HS-27A (cell line): ENCODE measurements around the gene CALCOCO2.
A peak's percentile ranks its signal among the peaks of the same experiment; 100 is the strongest.

Source experiments
- DNase-seq: peaks from one replicate; pipeline ENCODE4 v3.0.0-alpha.2; 2012; ENCODE audit warnings: low read depth, missing footprints

CALCOCO2 gene

DNA sequence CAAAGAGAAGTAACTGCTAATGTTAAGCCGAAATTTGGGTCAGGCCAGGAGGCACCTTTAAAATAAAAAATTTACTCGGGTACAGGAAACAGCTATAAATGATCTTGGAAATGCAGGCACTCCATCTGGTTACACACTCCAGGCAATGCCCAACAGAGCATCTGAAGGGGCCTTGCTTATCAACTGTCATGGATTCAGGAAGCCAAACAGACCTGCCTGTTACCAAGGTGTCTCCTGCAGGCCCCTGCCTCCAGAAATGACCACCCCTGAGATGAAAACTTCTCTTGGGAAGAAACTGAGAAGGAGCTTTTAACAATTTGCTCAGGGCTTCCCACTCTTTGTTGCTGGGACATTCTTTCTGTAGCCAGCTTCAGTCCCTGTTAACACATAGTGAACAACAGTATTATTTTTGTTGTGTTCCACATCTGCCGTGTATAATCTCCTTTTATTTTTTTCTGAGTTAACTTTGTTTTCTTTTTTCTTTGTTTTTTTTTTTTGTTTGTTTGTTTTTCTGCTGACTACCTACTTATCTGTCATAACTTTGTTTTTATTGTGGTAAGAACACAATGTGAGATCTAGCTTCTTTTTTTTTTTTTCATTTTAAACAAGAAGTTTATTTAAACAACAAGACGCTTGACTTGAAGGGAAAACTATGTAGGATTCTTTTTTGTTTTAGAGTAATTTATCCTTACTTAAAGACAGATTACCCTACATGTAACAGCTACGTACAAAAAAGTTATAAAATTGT is 43.0 kb downstream of the CALCOCO2 start:
- DNase-seq, result no peak

DNA sequence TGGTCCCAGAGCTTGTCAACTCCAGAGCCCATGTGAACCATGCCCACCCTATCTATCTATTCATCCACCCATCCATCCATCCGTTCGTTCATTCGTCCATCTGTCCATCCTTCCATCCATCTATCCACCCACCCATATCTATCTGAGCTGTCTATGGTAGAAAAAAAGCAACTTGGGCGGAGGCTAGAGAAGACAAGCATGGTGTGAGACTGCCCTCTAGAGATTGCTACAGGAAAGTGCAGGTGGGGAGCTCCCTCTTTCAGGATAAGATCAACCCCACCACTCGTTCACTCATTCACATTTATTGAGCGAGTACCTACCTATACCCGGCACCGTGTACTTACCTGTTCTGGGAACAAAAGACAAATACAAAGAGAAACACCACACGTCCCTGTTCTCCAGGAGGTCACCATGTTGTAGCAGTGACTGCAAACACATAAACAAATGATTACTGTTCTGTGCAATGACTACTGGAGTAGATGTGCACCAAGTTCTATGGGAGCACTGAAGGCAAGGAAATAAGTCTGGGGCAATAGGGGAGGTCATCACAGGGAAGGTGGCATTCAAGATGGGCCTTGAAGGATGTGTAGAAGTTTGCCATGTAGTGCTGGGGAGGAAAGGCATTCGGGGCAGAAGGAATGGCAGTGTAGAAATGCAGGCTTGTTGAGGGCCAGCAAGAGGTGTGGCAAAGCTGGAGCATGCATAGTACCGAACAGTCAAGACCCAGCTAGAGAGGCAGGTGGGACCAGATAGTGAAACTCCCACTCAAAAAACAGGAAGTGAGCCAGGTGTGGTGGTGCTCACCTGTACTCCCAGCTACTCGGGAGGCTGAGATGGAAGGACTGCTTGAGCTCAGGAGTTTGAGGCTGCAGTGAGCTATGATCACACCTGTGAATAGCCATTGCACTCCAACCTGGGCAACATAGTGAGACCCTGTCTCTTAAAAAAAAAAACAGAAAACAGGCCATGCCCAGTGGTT is 48.4 kb downstream of the CALCOCO2 start:
- DNase-seq, result peak; percentile 50

DNA sequence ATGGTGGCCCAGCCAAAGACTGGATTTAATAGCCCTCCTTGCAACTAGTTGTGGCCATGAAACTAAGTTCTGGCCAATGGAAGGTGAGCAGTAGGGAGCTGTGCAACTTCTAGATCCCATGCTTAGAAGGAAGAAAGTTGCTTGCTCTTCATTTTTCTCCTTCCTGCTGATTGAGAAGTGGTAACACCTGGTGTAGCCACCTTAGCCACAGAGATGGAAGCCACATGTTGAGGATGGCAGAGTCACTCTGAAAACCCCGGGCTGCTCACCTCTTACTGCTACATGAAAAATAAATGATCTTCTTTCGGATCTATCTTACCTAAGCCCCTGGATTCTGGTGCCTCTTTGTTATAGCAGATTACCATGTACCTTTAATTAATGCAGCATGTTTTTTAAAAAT is 51.4 kb downstream of the CALCOCO2 start:
- no peak for DNase-seq

DNA sequence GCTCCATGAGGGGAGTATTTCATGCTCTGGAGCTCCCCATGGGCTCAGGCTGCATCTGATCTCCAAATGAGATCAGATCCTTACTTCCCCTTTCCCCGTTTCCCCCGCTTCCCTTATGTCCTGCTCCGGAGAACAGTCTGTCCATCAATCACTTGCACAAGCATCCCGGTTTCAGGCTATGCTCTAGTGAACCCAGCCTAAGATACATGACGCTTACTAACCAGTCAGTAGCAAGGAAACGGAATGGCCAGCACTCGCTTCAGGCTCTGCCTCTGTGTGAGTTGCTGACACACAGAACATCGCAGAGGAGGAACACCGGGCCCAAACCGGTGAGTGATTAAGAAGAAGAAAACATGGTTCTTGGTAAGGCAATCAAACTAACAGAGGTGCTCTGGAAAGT is 52.3 kb downstream of the CALCOCO2 start:
- DNase-seq, result no peak

DNA sequence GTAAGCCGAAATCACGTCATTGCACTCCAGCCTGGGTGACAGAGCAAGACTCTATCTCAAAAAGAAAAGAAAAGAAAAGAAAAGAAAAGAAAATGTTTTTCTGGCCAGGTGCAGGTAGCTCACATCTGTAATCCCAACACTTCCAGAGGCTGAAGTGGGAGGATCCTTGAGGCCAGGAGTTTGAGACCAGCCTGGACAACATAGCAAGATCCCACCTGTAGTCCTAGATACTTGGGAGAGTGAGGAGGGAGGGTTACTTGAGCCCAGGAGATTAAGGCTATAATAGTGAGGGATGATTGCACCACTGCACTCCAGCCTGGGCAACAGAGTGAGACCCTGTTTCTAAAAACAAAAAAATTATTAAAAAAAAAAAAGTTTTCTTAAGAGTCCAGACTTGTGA is 59.3 kb downstream of the CALCOCO2 start:
- DNase-seq, result no peak

DNA sequence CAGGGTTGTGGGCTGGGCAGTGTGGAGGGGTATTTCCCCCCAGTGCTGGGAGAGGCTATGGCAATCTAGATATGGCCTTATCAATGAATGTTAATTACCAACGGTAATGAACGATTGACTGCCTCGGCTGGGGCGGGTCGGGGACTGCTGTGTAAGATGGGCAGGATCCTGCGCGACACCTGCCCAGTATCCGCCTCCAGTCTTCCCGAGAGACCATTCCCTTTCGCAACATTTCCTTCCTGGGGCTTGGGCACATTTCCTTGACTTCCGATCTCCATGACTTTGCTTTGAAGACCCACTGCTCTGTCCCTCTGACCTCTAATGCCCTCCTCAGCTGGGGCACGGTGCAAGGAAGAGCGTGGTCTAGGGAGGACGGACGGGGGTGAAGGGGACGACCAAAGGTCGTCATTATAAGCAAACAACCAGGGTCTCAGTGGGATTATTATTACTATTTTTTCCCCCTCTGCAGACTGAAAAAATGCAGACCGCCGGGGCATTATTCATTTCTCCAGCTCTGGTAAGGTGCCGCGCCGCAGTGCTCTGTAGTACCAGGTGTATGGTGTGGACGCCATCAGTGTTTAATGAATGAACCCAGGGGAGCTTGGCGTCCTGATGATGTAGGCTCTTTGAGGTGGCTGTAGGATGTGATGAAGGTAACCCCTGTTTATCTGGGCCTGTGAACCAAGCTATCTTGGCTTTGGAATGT is 62.3 kb downstream of the CALCOCO2 start:
- no peak for DNase-seq

DNA sequence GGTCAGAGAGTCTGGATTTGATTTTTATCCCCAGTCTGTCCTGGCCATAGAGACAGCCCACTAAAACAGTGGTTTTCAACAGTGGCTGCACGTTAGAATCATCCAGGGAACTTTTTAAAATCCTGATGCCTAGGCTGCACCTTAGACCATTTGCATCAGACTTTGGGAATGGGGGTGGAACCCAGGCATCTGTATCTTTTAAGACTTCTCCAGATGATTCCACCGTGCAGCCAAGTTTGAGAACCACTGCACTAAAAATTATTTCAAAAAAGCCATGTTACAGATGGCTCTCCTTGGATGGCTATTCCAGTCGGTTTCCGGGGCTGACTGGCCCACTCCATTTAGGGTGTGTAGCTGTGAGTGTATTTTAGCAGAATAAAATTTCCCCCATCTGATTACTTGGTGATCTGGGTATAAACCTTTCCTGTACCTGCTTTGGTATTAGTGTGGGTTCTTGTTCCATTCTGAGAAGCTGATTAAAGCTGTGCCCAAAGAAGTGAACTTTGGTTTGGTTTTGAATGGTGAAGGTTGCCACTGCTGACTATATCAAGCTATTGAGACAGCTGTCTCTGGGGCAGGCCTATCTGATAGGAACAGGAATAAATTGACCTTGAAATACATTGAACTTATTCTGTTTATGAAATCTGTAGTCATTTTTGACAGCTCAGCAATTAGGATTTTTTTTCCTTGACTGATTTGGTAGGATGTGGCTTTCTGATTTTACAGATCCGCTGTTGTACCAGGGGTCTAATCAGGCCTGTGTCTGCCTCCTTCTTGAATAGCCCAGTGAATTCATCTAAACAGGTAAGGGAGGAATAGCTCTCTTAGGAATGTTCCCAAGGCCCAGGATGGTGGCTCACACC is 63.0 kb downstream of the CALCOCO2 start:
- no peak for DNase-seq

DNA sequence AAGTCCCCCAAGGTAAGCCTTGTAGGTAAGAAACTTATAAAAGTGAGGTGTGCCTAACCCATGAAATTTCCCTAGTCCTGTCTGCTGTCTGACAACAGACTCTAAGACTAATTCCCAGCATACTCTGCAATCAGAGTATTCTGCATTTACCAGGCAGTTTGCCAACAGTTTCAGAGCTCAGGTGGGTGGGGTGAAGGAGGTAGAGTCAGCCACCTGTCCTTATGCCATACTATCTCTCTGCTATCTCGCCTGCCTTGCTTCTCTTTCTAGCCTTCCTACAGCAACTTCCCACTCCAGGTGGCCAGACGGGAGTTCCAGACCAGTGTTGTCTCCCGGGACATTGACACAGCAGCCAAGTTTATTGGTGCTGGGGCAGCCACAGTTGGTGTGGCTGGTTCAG is 64.1 kb downstream of the CALCOCO2 start:
- no peak for DNase-seq

DNA sequence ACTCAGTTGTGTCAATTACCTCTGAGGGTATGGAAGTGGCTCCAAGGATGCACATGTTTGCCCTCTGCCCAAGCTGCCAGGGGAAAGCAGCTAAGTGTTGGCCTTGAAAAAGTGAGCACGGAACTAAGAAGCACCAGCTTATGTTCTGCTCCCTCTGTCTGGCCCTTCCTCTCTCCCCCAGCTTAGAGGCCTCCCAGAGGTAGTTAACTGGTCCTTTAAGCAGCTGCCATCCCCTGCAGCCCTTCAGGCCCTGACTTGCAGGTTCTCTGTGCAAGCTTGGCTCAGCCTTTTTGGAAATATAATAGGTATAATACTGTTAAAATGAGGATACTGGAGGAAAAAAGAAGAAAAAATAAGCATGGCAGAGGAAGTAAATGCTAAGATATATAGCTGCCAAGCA is 70.4 kb downstream of the CALCOCO2 start:
- DNase-seq, result no peak

DNA sequence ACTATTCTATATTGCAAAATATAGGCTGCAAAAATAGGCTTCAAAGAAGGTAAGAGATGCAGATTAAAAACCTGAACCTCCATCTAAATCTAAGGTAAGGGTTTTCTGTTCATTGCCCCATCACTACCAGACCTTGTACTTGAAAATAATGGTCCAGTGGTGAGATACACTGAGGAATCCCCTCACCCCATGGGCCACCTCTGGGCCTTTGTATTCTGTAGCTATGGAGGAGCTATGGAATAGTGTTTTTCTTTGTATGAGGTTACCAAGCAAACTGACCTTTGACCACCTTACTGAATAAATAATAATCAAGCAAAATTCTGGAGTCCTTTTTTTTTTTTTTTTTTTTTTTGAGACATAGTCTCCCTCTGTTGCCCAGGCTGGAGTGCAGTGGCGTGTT is 72.6 kb downstream of the CALCOCO2 start:
- DNase-seq, result no peak

DNA sequence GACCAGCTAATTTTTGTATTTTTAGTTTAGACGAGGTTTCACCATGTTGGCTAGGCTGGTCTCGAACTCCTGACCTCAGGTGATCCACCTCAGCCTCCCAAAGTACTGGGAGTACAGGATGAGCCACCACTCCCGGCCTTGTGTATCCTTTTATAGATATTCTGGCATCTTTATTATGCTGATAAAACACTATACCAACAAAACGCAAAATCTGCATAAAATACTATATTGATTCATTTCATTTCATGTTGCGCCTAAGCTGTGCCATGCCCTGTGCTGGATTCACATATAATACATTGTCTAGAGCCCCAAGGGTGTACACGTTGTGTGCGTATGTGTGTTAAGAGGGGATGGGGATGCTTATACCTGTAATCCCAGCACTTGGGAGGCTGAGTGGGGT is 73.6 kb downstream of the CALCOCO2 start:
- no peak for DNase-seq

DNA sequence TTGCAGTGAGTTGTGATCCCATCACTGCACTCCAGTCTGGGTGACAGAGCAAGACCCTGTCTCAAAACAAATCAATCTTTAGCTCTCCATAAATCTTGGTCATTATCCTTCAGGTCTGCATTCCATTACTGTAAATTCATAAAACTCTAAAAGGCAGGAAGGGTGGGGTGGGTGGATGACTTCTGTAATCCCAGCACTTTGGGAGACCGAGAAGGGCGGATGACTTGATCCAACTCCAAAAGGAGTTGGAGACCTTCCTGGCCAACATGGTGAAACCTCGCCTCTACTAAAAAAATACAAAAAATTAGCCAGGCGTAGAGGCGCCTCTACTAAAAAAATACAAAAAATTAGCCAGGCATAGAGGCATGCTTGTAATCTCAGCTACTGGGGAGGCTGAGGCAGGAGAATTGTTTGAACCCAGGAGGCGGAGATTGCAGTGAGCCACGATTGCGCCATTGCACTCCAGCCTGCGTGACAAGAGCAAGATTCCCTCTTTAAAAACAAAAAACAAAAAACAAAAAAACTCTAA is 75.2 kb downstream of the CALCOCO2 start:
- DNase-seq, result no peak

DNA sequence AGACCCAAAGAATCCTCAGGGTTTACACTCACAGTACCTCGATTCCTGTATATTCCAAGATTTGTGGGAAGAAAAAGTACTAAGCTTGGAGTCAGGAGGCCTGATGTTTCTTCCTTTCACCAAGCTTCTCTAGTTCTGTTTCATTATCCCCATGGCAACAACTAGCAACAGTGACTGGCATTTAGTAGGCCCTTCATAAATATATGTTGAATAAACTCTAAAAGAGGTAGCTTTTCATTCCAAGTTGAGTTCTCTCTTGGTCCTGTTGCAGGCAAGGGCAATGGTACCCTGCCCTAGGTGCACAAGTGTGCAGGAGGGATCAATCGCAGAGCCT is 76.8 kb downstream of the CALCOCO2 start:
- DNase-seq, result no peak

DNA sequence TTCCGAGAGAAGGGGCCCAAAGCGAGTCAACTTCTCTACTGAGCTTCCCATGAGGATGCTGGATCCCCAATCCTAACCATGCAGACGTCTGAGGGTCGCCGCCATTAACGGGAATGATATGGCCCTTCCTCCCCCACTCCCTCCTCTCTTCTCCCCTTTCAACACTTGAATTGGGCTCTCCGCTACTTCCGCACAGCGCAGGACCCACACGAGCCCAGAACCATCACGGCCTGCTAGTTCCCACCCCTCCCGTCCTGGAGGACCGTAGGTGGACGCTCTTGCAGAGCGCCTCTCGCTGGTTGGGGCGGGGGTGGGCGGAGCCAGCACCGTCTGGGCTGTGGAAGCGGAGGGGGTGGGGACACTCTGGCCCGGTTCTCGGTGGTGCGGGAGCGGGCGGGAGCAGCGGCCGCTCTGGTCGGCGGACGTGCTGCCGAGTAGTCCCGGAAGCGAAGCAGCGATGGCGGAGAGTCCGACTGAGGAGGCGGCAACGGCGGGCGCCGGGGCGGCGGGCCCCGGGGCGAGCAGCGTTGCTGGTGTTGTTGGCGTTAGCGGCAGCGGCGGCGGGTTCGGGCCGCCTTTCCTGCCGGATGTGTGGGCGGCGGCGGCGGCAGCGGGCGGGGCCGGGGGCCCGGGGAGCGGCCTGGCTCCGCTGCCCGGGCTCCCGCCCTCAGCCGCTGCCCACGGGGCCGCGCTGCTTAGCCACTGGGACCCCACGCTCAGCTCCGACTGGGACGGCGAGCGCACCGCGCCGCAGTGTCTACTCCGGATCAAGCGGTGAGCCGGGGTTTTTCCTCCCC is 77.4 kb downstream of the CALCOCO2 start, which contains the start of gene UBE2Z:
Gene UBE2Z (plus strand): TSS at position 361 of the 797 bp plus-strand sequence. CDS start 97 bp downstream, at position 458.
- DNase-seq, result peak; percentile 91

DNA sequence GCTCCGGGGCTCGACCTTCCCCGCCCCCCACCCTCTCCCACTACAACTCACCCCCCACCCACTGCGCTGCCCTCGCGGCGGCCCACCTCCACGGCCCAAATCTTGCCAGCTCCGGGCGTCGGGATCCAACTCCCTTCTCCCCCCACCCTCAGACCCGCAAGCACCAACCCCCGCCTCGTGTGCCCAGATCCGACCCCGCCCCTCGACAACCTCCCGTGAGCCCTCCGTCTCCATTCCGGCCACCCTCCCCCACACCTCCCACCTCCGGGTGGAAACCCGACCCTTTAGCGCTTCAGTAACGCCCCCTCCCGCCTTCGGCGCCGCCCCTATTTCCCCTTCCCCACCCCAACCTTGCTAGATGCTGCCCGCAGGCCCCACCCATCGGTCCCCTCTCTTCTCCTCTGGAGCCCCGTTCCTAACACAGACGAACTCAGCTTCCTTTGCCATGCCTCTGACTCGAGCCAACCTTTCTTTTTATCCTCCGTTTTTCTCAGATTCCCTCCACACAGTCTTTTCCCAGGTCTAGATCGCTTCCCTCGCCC is 78.1 kb downstream of the CALCOCO2 start:
- peak; percentile 64 for DNase-seq

DNA sequence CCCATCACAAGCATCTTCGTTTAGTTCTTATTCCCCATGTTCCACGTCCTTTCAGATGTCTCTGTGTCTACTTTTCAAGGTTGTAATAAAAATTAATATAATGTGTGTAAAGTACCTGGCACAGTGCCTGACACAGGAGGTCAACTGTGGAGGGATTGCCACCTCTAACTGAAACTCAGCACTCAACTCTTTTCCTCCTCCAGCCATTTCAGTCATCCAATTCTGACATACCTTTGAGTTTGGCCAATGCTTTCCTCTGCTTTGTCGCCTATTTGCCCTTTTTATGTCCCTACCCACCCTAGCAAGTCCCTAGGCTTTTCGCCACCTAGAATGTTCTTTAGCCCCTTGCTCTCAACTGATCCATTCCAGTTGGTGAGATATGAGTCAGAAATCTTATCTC is 78.9 kb downstream of the CALCOCO2 start:
- DNase-seq, result no peak

DNA sequence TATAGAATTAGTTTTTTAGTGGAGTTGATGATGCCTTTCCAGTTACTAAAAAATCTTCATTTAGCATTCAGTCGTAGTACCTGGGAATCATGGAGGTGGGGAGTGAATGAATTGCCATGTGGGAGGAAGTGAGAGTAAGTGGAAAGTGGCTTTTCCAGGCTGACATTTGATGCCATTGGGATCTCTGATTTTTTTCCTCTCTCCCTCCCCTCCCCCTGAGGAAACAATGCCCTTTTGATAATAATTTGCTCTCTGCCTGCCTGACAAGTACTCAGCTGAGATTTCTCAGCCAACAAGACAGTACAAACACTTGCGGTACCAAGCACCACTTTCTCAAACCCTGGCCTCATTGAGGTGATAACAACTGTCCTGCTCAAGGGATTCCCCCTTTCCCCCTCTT is 79.5 kb downstream of the CALCOCO2 start:
- DNase-seq, result no peak

DNA sequence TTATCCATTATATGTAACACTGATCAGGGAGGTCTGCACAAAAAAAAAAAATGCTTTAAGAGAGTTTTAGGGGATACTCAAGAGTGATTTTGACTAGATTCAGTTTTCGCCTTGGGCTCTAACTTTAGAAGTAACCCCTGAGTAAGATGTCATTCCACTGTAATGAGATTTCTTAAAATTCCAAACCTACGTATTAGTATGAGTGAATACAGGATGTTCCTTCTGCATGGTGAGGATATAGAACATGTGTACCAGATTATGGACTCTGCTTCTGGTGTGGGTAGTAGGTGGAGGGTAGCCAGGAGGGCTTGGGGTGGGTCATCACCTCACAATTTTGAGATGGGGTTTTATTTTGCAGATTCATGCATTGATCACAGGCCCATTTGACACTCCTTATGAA is 81.6 kb downstream of the CALCOCO2 start:
- no peak for DNase-seq
